HG03565 (cell line): Measurements from ENCODE around the gene SKIC8.

ENCODE experiments used
- ATAC-seq: cut with Tn5 transposase; IDR thresholded peaks from one replicate; pipeline ENCODE4 v1.9.1; 2021; ENCODE audit warnings: mild to moderate bottlenecking, moderate library complexity; ENCODE audit not compliant: unreplicated experiment

SKIC8 gene

DNA sequence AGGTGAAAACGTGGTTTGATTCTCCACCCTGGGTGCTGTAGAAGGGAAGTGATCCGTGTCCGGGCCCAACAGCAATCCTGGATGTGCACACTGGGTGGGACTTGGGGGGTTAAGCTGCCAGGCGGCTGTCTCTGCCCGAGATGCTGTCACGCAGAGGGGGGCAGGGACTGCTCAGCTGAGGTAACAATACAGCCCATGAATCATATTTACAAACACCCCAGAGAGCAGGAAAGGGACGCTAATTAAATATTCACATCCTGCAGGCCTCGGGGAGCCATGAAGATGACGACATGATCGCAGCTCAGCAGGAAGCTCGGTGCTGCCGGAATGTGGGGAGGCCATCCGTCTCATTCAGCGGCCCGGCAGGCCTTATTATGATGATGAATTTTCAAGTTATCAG lies 22.8 kb upstream of the SKIC8 start:
- ATAC-seq, result no peak

DNA sequence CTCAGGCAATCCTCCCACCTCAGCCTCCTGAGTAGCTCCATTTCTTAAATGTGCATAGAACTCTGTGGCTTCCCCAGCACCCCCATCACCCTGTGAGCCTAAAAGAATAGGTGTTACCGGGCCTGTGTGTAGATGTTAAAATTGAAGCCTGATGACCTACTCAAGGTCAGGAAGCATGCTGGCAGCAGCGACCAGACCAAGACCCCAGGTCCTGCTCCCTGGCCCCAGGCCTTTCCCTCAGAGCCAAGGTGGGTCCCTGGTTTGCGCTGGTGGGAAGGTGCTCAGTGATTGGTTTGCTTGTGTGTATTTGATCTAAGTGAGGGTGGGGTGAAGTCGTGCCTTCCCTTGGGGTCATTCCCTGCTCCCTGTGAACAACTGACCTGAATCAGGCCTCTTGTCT lies 22.4 kb upstream of the SKIC8 start:
- no peak for ATAC-seq

DNA sequence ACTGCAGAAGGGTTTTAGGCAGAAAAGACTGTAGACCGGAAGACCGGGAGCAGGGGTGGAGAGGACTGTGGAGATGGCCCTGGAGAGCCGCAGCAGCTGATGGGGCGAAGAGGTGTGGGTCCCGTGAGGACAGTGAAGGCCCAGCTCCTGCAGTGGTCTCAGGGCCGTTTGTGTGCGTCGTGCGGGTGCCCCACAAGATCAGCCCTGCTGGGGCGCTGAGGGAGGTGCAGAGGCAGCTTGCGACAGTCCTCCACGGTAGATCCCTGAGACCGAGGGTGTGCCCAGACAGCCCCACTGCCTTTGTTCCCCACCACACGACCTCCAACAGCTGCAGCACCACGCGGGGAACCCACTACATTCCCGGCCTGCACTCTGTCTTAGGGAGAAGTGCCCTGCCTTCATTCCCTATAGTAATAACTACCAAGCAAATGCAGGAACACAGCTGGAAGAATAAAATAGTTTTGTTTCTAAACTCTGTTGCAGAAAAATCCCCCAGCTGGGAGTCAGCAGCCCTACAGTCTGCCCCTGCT lies 21.7 kb upstream of the SKIC8 start:
- no peak for ATAC-seq

DNA sequence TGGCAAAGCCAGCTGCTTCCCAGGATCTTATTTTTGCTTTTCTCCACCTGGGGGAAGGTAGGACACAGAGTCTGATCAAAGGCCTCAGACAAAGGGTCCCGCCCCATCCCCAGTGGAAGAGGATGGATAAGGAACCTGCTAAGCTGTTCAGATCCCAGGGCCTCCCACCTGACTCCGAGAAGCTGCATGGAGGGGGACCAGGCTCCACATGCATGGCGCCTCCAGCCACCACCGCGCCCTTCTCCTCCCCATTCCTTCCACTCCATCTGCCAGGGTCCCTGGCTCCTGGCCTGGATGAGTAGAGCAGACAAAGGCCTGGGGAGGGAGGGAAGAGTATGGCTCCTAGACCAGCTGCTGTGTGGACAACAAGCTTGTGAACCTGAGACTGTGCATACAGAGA lies 20.8 kb upstream of the SKIC8 start:
- ATAC-seq, result no peak

DNA sequence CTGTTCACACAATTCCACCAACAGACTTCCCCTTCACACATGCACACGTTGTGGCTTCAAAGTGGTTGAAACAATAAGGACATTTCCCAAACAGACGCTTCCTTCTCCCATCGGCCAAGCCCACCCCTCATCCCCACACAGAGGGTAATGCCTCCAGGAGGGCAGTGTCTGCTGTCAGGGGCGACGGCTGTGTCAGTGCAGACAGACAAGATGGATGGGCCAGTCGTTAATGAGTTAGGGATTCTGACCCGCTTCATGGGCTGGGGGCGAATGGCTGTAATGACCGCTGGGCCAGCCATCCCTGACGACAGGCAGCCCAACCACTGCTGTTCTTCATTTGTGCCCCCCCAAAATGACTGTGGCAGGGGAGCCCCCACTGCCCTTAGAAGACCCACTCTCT lies 20.2 kb upstream of the SKIC8 start:
- ATAC-seq, result no peak

DNA sequence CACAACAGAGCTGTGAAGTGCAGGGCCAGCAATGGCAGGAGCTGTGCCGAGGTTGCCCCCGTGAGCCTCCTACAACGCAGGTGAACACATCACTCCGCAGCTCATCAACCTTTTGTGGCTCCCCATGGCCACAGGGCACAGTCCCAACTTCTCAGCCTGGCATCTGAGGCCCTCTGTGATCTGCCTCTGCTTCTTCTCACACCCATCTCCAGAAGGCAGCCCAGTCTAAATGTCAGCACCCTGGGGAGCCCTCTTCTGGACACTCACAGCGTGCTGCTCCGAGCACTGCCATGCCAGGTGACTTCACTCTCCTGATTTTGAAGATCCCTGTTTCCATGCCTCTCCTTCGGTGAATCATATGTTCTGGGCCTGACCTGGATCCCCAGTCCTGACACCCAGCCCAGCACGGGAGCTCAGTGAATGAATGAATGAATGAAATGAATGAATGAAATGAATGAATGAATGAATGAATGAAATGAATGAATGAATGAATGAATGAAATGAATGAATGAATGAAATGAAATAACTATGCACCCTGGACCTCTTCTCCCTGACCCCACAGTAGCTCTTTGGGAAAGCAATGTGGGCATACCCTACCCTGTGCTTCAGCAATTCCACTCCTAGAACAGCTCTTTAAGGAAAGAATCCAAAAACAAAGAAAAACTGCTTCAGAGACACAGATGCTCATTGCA lies 17.9 kb upstream of the SKIC8 start:
- ATAC-seq, result no peak

DNA sequence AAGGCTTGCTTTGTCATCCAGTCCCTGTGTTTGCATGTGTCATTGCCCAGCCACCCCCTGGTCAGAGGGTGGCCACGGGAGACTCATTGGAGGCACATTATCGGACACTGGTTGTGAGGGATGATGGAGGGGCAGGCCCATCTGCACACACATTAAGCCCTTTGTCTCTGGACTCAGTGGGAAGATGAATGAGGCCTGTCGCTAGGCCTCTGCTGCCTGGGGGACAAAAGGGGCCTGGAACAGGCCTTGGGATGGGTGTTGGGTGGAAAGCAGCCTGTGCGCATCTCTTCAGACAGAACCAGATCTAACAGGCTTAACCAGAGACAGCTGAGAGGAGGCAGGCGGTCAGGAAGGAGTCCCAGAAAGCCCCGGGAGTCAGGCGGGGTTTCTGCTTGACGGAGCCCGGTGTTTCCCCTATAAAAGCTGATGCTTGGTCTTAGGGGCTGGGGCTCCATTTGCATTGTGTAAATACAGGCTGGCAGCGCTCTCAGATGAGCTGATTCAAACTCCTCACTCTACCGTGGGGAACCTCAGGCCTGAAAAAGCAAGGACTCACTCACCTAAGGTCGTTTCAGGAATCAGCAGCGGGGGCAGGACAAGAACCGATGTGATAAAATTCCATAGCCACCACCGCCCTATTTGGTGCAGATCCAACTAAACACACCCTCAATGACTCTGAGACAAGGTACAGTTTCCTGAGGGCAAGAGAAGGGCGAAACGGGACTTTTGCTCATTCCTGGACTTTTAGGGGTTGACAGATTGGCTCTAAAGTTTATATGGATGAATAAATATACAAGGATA lies 17.1 kb upstream of the SKIC8 start:
- no peak for ATAC-seq

DNA sequence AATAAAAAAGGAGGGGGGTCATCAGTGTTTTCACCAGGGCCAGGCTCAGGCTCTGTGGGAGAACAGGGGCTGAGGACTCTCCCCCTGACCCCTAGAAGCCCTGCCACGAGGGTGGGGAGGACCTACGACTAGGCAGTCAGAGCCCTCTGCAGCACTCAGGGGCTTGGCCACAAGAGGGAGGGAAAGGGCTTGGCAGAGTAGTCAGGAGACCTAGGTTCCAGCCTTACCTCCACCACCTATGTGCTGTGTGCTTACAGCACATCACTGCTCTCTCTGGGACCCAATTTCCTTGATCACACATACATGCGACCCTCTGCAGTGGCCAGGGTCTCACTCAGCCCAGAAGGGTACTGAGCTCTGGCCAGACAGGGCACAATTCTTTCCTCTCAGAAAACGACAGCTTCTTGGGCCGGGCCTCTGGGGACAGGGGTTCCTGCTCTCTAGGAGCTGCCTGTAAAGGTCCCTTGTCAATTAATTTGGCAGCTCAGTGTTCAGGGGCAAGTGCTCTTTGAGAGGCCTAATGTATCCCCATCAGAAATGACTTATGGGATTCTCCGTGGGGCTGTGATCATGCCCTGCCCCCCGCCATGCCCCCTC lies 16.4 kb upstream of the SKIC8 start:
- no peak for ATAC-seq

DNA sequence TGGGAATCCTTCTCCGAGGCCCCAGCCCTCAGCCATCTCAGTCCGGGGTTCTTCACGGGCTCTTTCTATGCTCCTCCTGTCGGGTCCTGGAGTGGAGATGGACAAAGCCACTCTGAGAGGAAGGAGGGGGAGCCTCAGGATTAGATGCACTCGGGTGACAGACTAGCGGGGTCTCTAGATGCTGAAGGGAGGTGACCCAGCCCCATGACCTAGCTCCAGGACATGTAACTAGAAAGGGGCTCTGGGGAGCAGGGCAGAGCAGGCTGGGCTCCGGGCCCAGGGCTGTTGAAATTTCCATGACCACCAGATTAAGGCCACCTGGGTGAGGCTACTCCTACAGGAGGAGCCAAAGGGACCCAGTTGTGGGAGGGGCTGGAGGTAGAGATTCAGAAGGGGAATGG lies 14.8 kb upstream of the SKIC8 start:
- no peak for ATAC-seq

DNA sequence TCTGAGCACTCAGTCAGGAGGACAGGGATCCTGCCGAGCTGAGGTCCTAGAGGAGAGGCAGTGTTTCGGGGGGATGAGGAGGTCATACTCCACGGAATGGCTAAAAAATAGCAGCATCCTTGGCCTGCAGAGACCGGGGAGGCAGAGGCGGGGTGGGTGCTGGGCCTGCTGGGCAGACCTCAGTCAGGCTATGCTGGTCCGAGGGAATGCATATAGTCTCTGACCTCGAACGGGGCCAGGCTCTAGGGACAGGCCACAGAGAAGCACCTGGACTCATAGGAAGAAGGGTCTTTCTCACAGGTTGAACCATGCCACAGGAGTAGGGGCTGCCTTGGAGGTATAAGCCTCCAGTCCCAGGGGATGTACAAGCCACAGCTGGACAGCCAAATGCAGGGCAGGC lies 14.0 kb upstream of the SKIC8 start:
- ATAC-seq, result no peak

DNA sequence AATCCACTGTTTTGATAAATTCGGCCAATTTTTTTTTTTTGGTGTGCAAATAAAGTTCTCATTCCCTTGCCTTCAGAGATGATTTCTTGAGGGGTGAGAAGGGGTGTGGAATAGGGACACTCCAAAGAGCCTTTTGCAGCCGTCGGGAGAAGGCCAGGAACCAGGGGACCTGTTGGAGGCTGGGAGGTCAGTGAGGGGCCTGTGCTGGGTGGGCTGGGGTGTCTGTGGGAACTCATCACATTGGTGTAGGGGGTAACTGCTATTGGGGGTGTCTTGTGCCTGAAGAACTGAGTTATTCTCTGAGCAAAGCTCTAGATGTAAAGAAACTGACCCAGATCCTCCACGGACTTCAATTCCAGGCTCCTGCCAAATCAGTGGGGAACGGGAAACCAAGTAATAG lies 13.5 kb upstream of the SKIC8 start:
- no peak for ATAC-seq

DNA sequence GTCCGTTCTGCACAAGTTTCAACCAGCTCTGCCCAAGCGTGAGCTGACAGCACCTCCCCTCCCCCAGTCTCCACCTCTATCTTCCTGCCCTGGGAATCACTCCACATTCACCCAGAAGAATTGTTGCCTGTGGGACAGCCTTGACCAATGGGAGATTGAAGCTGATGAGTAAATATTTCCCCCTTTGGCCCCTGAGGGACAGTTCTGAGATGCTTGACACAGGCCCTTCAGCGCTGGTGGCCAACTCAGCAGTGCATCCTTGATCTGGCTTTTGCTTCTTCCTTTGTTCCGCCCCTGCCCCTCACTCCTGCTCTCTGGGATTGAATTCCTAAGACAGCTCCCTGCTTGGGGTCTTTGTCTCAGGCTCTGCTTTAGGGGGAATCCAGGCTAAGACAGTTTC lies 13.1 kb upstream of the SKIC8 start:
- no peak for ATAC-seq

DNA sequence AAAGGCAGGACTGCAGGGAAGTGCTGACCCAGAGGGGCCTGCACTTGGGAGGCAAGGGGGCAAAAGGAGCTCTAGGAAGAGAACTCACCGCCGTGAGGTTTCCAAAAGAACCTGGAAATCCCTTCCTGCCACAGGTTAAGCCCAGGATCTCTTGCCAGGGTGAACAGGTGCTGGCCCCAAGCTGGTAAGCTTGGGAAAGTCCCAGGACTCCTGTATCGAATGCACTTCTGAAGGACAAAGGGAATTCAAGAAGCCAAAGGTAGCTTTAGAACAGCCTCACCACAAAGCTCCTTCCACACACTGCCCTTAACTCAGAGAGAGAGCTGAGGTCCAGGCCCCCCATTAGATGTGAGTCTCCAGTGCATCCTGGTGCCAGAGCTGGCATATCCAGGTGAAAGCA lies 11.9 kb upstream of the SKIC8 start:
- ATAC-seq, result no peak

DNA sequence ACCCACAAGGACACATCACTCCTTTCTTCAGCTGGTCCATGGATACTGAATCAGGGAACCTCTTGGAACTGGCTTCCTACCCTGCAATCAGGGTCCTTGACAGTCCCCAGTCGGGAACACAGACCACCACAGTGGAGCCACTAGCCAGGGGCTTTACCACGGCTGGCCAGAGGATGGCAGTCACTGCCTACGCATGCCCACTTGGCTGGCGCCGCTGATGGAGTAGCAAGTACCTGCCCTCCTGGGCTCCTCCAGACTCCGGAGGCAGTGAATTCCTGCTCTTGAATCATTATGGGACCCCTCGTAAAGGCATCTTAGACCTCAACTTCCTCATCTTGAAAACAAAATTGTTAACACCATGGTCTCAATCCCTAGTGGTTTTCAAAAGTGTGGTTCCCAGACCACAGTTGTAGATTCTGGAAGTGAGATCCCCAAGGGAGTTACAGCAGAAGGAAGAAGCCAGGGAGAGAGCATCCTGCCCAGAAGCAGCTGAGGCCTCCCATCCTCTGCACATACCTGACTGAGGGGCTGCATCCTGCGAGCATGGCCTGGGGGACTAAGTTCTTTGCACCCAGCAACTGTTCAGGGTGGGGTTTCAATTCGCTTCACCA lies 9.1 kb upstream of the SKIC8 start:
- ATAC-seq, result no peak

DNA sequence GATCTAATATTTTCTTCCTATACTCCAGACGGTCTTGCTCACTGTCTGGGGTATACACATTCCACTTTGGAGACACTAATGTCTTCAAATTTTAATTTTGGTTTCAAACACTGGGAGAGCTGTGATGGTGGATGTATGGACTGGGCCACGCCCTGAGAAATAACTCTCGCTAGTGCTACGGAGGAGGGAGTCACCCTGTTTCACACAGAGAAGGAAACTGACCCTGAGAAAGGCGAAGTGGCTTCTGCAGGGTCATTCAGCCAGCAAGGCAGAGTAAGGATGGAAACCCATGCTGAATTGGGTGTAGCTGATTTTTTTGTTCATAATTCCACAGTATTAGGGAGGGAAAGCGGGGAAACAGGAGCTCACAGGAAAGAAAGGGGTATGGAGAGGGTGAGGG lies 8.6 kb upstream of the SKIC8 start:
- no peak for ATAC-seq

DNA sequence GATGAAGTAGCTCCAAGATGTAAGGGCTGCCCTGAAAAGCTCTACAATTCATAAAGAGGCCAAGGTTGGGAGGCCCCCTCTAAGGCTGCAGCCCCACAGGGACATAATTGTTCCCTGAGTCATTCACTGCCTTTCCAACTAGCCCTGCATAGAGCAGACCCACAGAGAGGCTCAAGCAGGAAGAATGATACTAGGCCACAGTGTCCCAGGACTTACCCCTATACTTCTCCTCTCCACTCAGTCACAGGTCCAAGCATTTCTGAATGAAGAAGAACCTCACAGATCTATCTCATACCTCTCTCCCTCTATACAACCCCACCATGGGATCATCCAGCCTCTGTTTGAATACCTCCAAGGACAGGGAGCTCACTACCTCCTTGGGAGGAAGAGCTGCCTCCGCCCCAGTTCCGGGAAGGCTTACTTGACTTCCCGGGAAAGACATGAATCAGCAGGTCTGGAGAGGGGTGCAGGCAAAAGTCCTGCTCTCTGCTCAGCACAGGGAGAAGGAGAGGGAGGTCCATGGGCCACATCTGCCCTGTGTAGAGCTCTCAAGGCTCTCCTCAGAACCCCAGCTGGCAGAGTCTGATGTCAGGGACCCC lies 6.9 kb upstream of the SKIC8 start:
- ATAC-seq, result no peak

DNA sequence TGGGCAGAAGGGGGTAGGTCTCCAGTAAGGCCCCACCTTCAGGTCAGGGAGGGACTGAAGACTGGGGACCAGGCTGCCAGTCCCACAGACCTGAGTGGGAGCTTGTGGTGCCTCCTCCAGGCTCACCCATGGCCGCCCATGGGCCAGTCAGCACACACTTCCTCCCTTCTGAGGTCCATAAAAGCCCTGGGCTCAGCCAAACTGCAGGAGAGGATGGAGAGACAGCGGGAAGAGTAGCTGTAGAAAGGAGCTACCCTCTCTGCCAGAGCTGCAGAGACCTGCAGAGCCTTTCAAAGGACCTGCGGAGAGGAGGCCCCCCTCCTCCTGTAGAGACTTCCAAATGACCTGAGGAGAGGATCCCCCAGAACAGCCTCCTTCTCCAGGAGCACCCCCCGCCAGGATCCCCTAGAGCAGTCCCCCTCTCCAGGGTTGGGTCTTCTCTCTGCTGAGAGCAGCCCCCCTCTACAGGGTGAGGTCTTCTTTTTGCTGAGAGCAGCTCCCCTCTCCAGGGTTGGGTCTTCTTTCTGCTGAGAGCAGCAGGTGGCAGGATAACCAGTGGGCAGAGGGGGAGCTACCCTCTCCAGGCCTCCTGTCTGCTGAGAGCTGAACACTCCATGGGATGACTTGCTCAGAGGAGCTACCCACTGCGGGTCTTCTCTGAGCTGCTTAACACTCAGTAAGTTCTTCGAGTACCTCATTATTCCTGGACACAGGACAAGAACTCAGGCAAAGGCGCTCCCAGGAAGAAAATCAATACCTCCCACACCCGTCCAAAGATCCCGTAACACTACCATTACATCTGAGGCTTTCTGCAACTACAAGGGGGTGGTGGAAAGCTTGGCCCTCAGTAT lies 5.0 kb upstream of the SKIC8 start:
- no peak for ATAC-seq

DNA sequence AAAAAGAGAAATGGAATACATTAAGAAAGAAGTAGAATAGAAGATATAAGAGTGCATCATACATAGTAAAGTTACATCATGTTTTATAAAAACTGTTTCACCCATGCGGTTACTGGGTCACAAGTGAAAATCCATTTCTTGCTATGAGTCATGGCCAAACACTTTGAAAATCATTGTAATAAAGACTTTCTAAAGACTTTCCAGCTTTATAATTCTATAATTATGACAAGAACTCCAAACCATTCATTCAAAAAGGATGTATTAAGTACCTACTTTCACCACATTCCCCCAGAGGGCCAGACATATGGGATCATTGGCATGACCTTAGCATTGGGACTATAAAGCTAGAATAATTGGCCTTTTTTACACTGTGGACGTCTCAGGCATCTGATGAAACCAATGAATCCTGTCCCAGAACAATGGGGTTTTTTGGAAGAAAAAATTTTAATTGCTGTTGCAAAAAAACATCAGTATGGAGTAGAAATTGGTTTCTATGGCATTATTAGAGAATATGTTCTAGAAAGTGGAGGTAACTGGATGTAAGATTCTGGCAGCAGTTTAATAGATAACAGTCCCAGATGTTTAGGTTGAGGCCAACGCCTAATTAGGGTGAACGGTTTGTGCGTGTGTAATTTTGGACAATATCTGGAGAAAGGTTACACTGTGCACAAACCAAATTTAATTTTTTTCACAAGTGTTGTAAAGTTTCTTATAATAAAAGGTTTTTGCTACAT lies 3.3 kb upstream of the SKIC8 start:
- no peak for ATAC-seq

DNA sequence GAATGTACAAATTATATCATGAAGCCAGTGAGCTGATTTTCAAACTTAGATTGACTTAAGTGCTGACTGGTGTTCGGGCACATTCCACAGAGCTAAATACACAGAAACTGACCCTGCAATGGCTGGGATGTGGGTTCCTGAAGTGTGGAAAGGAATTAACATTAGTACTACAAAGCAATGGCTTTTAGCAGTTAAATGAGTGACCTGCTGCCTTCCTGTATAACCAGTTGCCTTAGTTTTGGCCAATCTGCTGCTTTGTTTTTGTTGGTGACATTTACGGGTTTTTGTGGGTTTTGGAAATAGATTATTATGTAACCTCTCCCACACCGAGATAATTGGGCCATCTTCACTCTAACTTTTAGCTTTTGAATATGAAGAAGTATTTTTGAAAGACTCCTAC lies 2.4 kb upstream of the SKIC8 start:
- no peak for ATAC-seq

DNA sequence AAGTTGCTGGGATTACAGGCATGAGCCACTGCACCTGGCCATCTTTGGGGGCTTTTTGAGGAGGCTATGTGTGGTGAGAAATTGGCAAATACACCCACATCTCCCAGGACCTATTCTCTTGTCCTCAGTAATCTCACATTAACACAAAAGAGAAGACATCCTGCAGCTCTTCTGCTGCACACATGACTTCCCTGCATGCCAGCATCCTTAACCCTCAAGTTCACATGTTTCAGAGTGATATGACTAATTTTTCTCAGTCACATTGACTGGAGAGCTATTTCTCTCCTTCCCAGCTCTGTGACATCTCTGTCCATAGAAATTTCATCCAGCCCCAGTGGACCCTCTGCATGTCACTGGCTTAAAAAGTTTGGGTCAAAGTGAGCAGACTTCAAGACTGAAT lies 1.9 kb upstream of the SKIC8 start:
- ATAC-seq, result no peak
